HG03520 (cell line): Measurements from ENCODE around the gene EFNB1.

Experiments used
- ATAC-seq: cut with Tn5 transposase; IDR thresholded peaks from one replicate; pipeline ENCODE4 v1.9.1; 2021; ENCODE audit warnings: mild to moderate bottlenecking, moderate library complexity; ENCODE audit not compliant: unreplicated experiment

The EFNB1 gene

GRCh38 chrX:68880846-68881552, 52.2 kb downstream of the EFNB1 start:
- no peak for ATAC-seq

DNA sequence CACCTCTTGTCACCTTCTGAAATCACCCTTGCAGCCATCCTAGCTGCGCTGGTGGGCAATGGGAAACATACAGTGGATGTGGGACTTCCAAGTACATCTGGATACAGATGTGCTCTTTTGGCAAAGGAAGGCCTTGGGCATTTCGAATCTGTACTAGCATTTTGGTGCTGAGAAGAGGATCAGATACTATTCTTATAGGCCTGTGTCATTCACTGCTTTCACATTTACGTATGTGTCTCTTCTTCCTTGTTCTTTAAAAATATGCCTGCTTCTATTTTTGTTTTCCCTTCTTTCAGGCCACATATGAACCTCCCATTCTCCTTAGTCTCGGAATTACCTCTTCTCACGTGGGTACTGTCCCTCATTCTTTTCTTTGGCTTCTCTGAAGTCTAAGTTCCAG, 53.1 kb downstream of the EFNB1 start:
- no peak for ATAC-seq

DNA sequence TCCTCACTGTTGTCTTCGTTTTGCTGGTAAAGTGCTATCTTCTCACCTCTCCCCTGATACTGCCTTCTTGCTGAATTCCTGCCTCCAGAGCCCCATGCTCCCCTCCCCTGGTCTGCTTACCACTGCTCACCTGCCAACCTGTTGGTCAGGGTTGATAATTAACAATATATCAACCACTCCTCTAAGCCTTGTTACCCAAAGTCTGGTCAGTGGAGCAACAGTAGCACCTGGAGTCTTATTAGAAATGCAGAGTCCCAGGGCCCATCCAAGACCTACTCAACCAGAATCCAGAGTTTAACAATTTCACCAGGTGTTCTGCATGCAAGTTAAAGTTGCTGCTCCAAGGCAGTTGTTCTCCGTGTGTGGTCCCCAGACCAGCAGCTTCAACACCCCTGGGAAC, 55.0 kb downstream of the EFNB1 start:
- no peak for ATAC-seq

GRCh38 chrX:68889249-68889648, 60.4 kb downstream of the EFNB1 start:
- ATAC-seq: no peak
